Measurements from ENCODE around the gene SLC27A4.

Gene SLC27A4

DNA sequence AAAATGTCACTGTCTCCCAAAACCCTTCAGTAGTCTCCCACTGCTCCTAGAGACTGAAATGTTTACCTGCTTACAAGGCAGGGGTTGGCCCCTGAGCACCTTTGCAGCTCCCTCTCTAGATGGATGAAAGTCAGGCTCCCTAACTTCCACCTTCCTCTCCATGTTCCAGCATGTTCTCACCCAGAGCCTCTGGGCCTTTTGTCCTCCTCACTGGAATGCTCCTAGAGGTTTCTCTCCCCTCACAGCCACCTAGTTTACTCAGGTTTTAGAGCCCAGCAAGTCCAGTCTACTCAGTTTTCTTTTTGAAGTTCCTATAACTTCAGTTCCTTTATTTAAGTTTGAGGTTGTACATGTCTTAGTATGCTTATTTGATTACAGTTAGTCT lies 30.0 kb downstream of the SLC27A4 start:
- DNase-seq = no peak

- peak; percentile 97 for DNase-seq
Observed at GRCh38 chr9:128370752-128371629, 30.7 kb downstream of the SLC27A4 start, which contains the start of gene URM1. URM1 (plus strand) TSS chr9:128371374; CDS start chr9:128371381, 7 bp downstream.

DNA sequence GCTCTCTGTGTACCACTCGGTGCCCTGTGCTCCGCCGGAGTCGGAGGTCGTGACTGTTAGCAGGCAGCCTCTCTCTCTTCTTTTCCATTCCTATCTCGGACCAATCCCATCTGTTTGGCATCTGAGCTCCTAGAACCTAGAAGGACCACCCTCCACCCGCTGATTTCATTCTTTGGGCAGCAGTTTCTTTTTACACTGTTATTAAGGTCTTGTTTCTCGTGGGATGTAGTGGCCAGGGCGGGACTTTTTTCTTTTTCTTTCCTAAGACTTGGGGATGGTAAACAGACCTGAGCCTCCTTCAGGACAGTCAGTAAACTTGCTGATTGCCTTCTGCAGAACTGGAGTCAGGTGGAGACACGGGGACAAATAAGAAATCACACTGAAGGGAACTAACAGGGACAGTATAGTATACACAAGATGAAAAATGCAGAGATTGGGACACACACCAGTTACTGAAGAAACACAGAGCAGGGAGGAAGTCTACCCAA lies 31.3 kb downstream of the SLC27A4 start:
- no peak for DNase-seq

DNA sequence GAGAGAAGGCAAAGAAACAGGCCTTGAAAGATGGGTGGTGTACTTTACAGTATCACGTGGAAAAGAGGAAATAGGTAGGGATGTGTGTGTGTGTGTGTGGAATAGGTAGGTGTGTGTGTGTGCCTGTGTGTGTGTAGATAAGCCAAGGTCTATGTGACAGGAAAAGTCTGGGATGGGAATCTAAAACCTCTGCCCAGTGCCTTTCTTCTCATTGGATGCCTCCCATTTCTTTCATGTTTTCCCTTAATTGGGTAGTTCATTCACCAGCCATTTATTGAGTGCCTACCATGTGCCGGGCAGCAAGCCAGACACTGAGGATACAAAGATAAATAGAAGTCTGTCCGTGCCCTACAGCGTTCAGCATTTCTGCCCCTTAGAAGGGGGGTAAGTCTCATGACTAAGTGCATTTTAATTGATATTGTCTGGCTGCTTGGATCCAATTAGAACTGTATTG lies 31.9 kb downstream of the SLC27A4 start:
- DNase-seq = no peak

- no peak for DNase-seq
Observed at GRCh38 chr9:128372784-128373183, 32.5 kb downstream of the SLC27A4 start.

- no peak for DNase-seq
Observed at GRCh38 chr9:128374221-128374675, 33.9 kb downstream of the SLC27A4 start.

GRCh38 chr9:128375865-128376264 lies 35.5 kb downstream of the SLC27A4 start:
- DNase-seq = no peak

DNA sequence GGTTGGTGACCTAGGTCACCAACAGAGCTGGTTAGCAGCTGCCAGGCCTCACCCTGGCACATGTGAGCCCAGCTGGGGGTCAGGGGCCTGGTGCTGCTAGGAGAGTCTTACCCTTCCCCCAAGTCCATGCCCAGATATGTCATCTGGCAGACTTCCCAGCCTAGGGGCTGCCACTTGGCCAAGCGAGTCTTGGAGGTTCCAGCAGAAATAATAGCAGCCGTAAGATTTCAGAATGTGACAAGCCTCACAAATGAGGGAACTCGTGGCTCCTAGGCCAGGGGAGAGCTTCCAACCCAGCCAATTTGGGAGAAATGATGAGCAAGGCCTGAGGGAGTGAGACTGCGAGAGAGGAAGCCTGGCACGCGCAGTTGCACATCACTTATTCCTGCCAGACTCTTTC lies 41.9 kb downstream of the SLC27A4 start:
- no peak for DNase-seq

DNA sequence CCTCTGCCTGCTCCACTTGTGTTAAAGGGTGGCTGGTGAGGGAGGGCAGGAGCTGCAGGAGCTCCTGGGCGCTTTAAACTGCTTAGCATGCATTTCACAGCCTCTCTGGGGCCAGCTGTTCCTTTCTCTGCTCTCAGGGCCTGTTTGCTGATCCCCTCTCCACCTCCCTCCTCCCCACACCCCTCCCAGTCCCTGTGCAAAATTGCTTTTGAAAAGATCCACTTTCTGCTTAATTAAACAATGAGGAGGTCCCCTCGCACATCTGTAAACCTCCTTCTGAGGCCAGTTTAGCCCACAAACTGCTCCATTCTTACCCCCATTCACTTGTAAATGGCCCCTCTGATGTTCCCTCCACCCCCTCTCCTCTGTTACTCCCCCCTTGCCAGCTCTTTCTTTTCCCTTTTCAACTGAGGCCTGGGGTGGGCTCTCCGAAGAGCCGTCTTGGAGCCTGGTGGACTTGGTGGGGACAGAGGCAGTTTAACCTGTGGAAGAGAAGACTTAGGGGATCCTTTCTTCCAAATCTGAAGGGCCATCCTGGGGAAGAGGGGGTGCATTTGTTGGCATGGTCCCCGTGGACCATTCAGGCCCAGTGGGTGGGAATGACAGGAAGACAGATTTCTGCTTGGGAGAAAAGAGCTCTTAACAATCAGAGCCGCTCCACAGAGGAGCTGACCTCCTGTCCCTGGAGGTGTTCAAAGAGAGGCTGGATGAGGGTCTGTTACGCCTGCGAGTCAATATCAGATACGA lies 42.9 kb downstream of the SLC27A4 start:
- DNase-seq = no peak

DNA sequence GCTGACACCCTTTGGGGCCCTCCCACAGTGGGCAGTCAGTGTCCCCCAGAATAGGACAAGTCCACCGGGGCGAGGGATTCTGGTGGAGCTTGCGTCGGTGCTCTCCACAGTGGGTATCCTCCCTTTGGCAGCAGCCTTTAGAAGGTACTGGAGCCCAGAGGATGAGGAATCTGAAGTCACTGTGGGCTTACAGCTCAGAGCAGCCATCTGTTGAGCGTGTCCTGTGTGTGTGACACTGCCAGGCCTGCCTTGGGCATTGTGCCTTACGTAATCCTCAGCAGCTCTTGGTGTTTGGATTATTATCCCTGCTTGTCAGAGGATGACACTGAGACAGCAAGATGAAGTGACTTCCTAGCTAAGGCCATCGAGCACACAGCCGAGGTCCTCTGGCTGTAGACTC lies 43.5 kb downstream of the SLC27A4 start:
- no peak for DNase-seq

DNA sequence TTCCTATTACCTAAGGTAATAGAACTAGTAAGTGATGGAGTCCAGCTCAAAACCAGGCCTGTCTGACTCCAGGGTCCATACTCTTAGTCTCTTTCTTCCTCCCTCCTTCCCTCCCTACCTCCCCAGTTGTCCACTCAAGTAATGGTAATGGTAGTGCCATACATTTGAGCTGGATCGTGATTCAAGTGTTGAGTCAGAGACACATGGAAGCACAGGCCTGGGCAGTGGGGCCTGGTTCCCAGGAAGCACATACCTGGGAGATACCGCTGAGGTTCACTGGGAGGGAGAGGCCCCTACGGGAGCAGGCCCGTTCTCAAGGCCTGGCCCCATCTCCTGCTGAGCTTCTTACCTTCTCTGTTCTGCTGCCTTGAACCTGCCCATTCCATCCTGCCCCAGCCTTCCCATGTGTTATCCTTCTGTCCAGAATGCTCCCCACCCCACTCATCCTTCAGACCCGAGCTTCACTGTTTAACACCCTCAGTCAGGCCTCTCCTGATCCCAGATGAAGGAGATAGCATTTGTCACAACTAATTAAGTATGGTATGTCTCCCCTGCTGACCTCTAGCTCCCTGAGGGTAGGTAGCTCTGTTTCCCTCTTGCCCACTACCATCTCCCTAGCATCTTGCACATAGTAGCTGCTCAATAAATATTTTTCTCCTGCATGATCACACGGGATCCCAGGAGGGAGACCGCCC lies 44.6 kb downstream of the SLC27A4 start:
- DNase-seq = no peak

- no peak for DNase-seq
Observed at GRCh38 chr9:128385496-128386460, 45.5 kb downstream of the SLC27A4 start.

- DNase-seq = no peak
Observed at GRCh38 chr9:128388150-128388549, 47.8 kb downstream of the SLC27A4 start.

GRCh38 chr9:128389395-128390149 lies 49.2 kb downstream of the SLC27A4 start:
- DNase-seq = no peak

DNA sequence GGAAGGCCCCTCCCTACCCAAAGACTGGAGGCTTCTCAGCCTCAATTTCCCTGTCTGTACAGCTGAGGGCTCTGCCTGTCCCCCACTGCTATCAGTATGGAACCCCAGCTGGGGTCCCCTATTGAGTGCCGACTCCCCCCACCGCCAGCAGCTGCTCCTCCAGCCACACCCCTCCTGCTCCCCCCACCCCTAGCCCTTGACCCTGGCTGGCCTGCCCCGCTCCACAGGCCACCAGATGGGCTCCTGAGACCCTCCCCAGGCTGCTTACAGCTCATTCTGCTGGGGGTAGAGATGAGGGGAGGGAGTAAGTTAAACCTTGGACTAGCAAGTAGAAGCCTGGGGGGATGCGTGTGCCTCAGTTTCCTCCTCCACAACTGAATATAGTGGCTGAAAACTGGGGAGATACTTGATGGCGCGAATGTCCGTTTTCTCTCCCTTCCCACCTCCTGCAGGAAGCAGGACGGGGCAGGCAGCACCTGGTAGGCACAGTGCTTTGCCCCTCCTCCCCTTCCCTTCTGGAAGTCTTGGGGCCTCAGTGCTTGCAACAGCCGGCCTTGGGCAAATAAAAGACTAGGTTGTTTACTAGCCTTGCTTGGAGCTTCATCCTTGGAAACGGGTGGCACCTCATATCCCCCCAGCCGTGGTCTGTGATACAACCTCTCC lies 50.0 kb downstream of the SLC27A4 start:
- no peak for DNase-seq

GRCh38 chr9:128390813-128391711 lies 50.7 kb downstream of the SLC27A4 start:
- DNase-seq = no peak

- DNase-seq = no peak
Observed at GRCh38 chr9:128391956-128392301, 51.6 kb downstream of the SLC27A4 start.

DNA sequence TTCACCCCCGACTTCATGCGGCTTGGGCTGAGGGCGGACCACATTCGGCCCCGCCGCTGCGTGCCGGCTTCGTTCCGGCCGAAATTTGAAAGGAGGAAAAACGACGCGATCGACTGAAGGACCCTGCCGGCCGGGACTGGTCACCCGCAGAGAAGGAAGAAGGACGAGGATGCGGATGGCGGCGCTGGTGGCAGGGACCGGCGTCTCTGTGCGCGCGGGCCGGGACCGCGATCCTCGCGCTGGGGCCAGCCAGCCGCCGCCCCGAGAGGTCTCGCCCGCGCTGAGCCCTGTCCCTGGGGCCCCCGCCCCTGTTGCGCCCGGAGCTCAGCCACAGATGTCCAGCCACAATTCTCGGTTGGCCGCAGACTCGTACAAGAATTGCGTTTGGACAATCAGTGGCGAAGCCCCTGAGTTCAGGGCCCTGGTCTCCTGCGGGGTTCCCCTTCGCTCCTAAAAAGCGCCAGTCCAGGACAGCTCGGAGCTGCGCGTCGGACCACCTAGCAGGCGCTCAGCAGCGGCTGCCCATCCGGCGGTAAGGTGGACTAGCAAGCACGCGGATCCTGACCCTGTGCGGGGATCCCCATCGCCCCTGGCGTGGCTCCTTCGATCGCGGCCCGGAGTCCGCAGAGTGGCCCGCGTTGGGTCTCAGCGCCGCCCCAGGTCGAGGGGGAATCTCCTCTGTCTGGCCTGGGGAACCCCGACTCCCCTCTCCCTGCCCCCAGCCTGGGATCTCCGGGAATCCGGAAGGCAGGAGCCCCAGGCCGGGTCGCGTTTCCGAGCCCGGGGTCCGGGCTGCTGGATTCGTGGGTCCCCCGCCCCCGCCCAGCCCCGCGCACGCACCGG lies 52.2 kb downstream of the SLC27A4 start:
- DNase-seq = no peak
